Fibroblast of peridontal ligament (primary cell): Measurements from ENCODE around the gene DAPP1.

Source experiments
- DNase-seq: peaks from one replicate; pipeline ENCODE4 v3.0.0-alpha.2; 2010; ENCODE audit errors: extremely low read depth

Gene DAPP1

GRCh38 chr4:99853999-99854398 is 37.4 kb downstream of the DAPP1 start:
- DNase-seq, result no peak

GRCh38 chr4:99855678-99856077 is 39.1 kb downstream of the DAPP1 start:
- DNase-seq, result peak; percentile 16

GRCh38 chr4:99856166-99856565 is 39.5 kb downstream of the DAPP1 start:
- DNase-seq, result peak; percentile 54

- no peak for DNase-seq
These were observed 40.7 kb downstream of the DAPP1 start for GRCh38 chr4:99857307-99857706.

GRCh38 chr4:99859618-99860017 is 43.0 kb downstream of the DAPP1 start:
- no peak for DNase-seq

GRCh38 chr4:99860521-99860920 is 43.9 kb downstream of the DAPP1 start:
- DNase-seq, result no peak

- no peak for DNase-seq
These were observed 44.7 kb downstream of the DAPP1 start for GRCh38 chr4:99861120-99861905.

- DNase-seq, result peak; percentile 16
These were observed 47.2 kb downstream of the DAPP1 start for GRCh38 chr4:99863804-99864203.

- DNase-seq, result peak; percentile 95
These were observed 51.5 kb downstream of the DAPP1 start for GRCh38 chr4:99868126-99868596.

- no peak for DNase-seq
These were observed 55.9 kb downstream of the DAPP1 start for GRCh38 chr4:99872570-99872969.

- no peak for DNase-seq
These were observed 58.4 kb downstream of the DAPP1 start for GRCh38 chr4:99875071-99875470.

GRCh38 chr4:99876946-99877345 is 60.3 kb downstream of the DAPP1 start:
- DNase-seq, result no peak

GRCh38 chr4:99878604-99879003 is 62.0 kb downstream of the DAPP1 start:
- DNase-seq, result no peak

GRCh38 chr4:99879458-99879857 is 62.8 kb downstream of the DAPP1 start:
- DNase-seq, result no peak

GRCh38 chr4:99885063-99885664 is 68.5 kb downstream of the DAPP1 start:
- DNase-seq, result peak; percentile 61

- DNase-seq, result no peak
These were observed 69.1 kb downstream of the DAPP1 start for GRCh38 chr4:99885687-99886086.

GRCh38 chr4:99886146-99886545 is 69.5 kb downstream of the DAPP1 start:
- DNase-seq, result peak; percentile 36

GRCh38 chr4:99887837-99888236 is 71.2 kb downstream of the DAPP1 start:
- peak; percentile 23 for DNase-seq

- no peak for DNase-seq
These were observed 74.7 kb downstream of the DAPP1 start for GRCh38 chr4:99891351-99891750.

GRCh38 chr4:99893029-99893428 is 76.4 kb downstream of the DAPP1 start:
- no peak for DNase-seq

GRCh38 chr4:99893839-99894160 is 77.2 kb downstream of the DAPP1 start:
- peak; percentile 10 for DNase-seq

- DNase-seq, result peak; percentile 87
These were observed 77.8 kb downstream of the DAPP1 start, which contains the start of gene LAMTOR3 for GRCh38 chr4:99894161-99894997. Gene LAMTOR3, minus strand, starts transcription at chr4:99894427. Its CDS starts 464 bp downstream, at chr4:99893963.
